ENCODE measurements around the gene CRTAC1.

- TF ChIP-seq CTCF (IDR thresholded peaks at IDR 0.05) (no peak), POLR2A (IDR thresholded peaks at IDR 0.05) (no peak)
Observed at GRCh38 chr10:97827702-97828291, 202.6 kb downstream of the CRTAC1 start.

All from heart left ventricle (tissue), 13 donors.